ENCODE results near the gene XPO6. TPM values are rescaled to one million over a fixed set of nuclear protein-coding genes. Genes with fewer than 3 reads are reported as not detected.

Gene XPO6
- total RNA-seq, 1 experiment from 2014 or later: 162 TPM

GRCh38 chr16:28121527-28121926, 90.2 kb downstream of the XPO6 start:
- TF ChIP-seq POLR2A (IDR thresholded peaks at IDR 0.05; ENCODE audit: borderline replicate concordance, extremely low read depth, insufficient read depth, insufficient read length): no peak
- TF ChIP-seq SP1 (IDR thresholded peaks at IDR 0.05; ENCODE audit: low read depth): no peak
- TF ChIP-seq SIN3A (IDR thresholded peaks at IDR 0.05; ENCODE audit: low read depth): no peak
- DNase-seq (ENCODE audit: low read depth, low spot score) (no peak), ATAC-seq (no peak)
- Histone ChIP-seq H3K9ac (ENCODE audit: low read length) (no peak overlapping the region), H2AFZ (ENCODE audit: low read depth, low read length, poor library complexity, severe bottlenecking) (no peak overlapping the region), H3K27me3 (ENCODE audit: insufficient read depth, low read length) (no peaks in the 10 kb centered on the region), H4K20me1 (ENCODE audit: insufficient read depth) (peaks cover 7% of the 10 kb centered on the region; the same call in 1 of the 2 replicates), H3K4me2 (ENCODE audit: low read length) (no peak overlapping the region), H3K4me1 (ENCODE audit: control insufficient read depth in 1 of 2, insufficient read depth in 2 of 2, low read length in 2 of 2) (no peaks in the 10 kb centered on the region), H3K4me3 (replicated peaks in 1 of 2; ENCODE audit: low read depth in 1 of 2, low read length in 2 of 2) (no peak overlapping the region), H3K79me2 (ENCODE audit: insufficient read depth, low read length) (peaks cover 25% of the 10 kb centered on the region; the same call in 1 of the 2 replicates), H3K9me3 (ENCODE audit: control insufficient read depth in 1 of 2, insufficient read depth in 1 of 2, low read depth in 1 of 2, low read length in 2 of 2) (no peaks in the 10 kb centered on the region), H3K27ac (ENCODE audit: low read depth, low read length) (no peak overlapping the region), H3K36me3 (ENCODE audit: control insufficient read depth in 1 of 2, insufficient read depth in 2 of 2, low read length in 2 of 2) (peaks cover 56 to 62% of the 10 kb centered on the region in 2 experiments), H3K9me2 (ENCODE audit: insufficient read depth) (no peaks in the 10 kb centered on the region)
- no TSS peak for BruUV-seq (replicated peaks)
- ChIA-PET CTCF (no interaction called here), RAD21 (ENCODE audit: low non-redundant PET in 1 of 2, low total read pairs in 2 of 2, uncharacterized antibody in 2 of 2, unreplicated experiment in 2 of 2) (no interaction called here), POLR2A (no interaction called here)
- intact Hi-C loops (cut with micrococcal nuclease): no loop called here

GRCh38 chr16:28120754-28121153, 91.0 kb downstream of the XPO6 start:
- no peak overlapping the region for H3K9ac ChIP-seq (ENCODE audit: low read length)
- CTCF ChIA-PET: no interaction called here
- no peaks in the 10 kb centered on the region for H3K27me3 ChIP-seq (ENCODE audit: insufficient read depth, low read length)
- no peaks in the 10 kb centered on the region for H3K9me2 ChIP-seq (ENCODE audit: insufficient read depth)
- H2AFZ ChIP-seq (ENCODE audit: low read depth, low read length, poor library complexity, severe bottlenecking): no peak overlapping the region
- no peaks in the 10 kb centered on the region for H3K4me1 ChIP-seq (ENCODE audit: control insufficient read depth in 1 of 2, insufficient read depth in 2 of 2, low read length in 2 of 2)
- RAD21 ChIA-PET (ENCODE audit: low non-redundant PET in 1 of 2, low total read pairs in 2 of 2, uncharacterized antibody in 2 of 2, unreplicated experiment in 2 of 2): no interaction called here
- POLR2A ChIA-PET: no interaction called here
- TF ChIP-seq ATF3 (IDR thresholded peaks at IDR 0.05) (no peak), CTCF (IDR thresholded peaks at IDR 0.05 in 2 of 3, conservative IDR thresholded peaks at IDR 0.05 in 1 of 3; ENCODE audit: borderline replicate concordance in 1 of 3, insufficient read depth in 1 of 3, low read depth in 2 of 3, low read length in 2 of 3) (no peak), ELF1 (IDR thresholded peaks at IDR 0.05; ENCODE audit: borderline replicate concordance, low read depth) (no peak), ZNF274 (IDR thresholded peaks at IDR 0.05; ENCODE audit: low read depth, low read length) (no peak), MAX (IDR thresholded peaks at IDR 0.05) (no peak), JUND (IDR thresholded peaks at IDR 0.05) (no peak), ZFX (IDR thresholded peaks at IDR 0.05) (no peak), CEBPB (IDR thresholded peaks at IDR 0.05; ENCODE audit: low read depth) (no peak), CBX3 (IDR thresholded peaks at IDR 0.05; ENCODE audit: low read depth) (no peak), POLR2AphosphoS5 (IDR thresholded peaks at IDR 0.05; ENCODE audit: low read depth, low read length) (no peak), TCF7L2 (IDR thresholded peaks at IDR 0.05; ENCODE audit: borderline replicate concordance, extremely low read depth, insufficient read depth, insufficient read length) (no peak), SRF (IDR thresholded peaks at IDR 0.05; ENCODE audit: low read depth) (no peak), YY1 (IDR thresholded peaks at IDR 0.05; ENCODE audit: extremely low read depth, insufficient replicate concordance, low read depth, low read length) (no peak)
- H4K20me1 ChIP-seq (ENCODE audit: insufficient read depth): peaks cover 7% of the 10 kb centered on the region; the same call in 1 of the 2 replicates
- intact Hi-C loops (cut with micrococcal nuclease): no loop called here
- H3K4me3 ChIP-seq (replicated peaks in 1 of 2; ENCODE audit: low read depth in 1 of 2, low read length in 2 of 2): no peak overlapping the region
- H3K27ac ChIP-seq (ENCODE audit: low read depth, low read length): no peak overlapping the region
- no peak for DNase-seq (ENCODE audit: low read depth, low spot score)
- no peaks in the 10 kb centered on the region for H3K9me3 ChIP-seq (ENCODE audit: control insufficient read depth in 1 of 2, insufficient read depth in 1 of 2, low read depth in 1 of 2, low read length in 2 of 2)
- H3K36me3 ChIP-seq (ENCODE audit: control insufficient read depth in 1 of 2, insufficient read depth in 2 of 2, low read length in 2 of 2): peaks cover 52 to 59% of the 10 kb centered on the region in 2 experiments
- H3K79me2 ChIP-seq (ENCODE audit: insufficient read depth, low read length): peaks cover 17% of the 10 kb centered on the region; the same call in 1 of the 2 replicates
- no peak overlapping the region for H3K4me2 ChIP-seq (ENCODE audit: low read length)
- no TSS peak for BruUV-seq (replicated peaks)
- no peak for ATAC-seq

Data from HCT116 (cell line).